ENCODE results near the gene ANKRD62. TPM values are rescaled to one million over a fixed set of nuclear protein-coding genes. Genes with fewer than 3 reads are reported as not detected.

Gene ANKRD62
- total RNA-seq, 1 experiment from 2014 or later: not detected

GRCh38 chr18:12088731-12089375 is 4.8 kb upstream of the ANKRD62 start:
- ATAC-seq: no peak
- Histone ChIP-seq H3K4me3 (ENCODE audit: low read depth in 2 of 2, low read length in 2 of 2) (no peak overlapping the region), H3K4me1 (ENCODE audit: control insufficient read depth, insufficient read depth, low read length) (no peaks in the 10 kb centered on the region), H3K27me3 (ENCODE audit: control insufficient read depth, insufficient read depth, low read length) (no peaks in the 10 kb centered on the region), H3K9me3 (ENCODE audit: control insufficient read depth, insufficient read depth, low read depth, low read length) (no peaks in the 10 kb centered on the region), H3K36me3 (ENCODE audit: control insufficient read depth, insufficient read depth, low read length) (no peaks in the 10 kb centered on the region), H3K27ac (ENCODE audit: low read length) (no peak overlapping the region)
- no peak for TF ChIP-seq SIN3A (IDR thresholded peaks at IDR 0.05; ENCODE audit: borderline replicate concordance, insufficient read depth, low read depth, low read length)
- no peak for TF ChIP-seq TCF7L2 (IDR thresholded peaks at IDR 0.05; ENCODE audit: low read depth, low read length)
- TF ChIP-seq POLR2AphosphoS5 (IDR thresholded peaks at IDR 0.05; ENCODE audit: low read depth, low read length): no peak
- TF ChIP-seq, protein P1, sequence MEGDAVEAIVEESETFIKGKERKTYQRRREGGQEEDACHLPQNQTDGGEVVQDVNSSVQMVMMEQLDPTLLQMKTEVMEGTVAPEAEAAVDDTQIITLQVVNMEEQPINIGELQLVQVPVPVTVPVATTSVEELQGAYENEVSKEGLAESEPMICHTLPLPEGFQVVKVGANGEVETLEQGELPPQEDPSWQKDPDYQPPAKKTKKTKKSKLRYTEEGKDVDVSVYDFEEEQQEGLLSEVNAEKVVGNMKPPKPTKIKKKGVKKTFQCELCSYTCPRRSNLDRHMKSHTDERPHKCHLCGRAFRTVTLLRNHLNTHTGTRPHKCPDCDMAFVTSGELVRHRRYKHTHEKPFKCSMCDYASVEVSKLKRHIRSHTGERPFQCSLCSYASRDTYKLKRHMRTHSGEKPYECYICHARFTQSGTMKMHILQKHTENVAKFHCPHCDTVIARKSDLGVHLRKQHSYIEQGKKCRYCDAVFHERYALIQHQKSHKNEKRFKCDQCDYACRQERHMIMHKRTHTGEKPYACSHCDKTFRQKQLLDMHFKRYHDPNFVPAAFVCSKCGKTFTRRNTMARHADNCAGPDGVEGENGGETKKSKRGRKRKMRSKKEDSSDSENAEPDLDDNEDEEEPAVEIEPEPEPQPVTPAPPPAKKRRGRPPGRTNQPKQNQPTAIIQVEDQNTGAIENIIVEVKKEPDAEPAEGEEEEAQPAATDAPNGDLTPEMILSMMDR (IDR thresholded peaks at IDR 0.05): no peak
- TF ChIP-seq, protein P2, sequence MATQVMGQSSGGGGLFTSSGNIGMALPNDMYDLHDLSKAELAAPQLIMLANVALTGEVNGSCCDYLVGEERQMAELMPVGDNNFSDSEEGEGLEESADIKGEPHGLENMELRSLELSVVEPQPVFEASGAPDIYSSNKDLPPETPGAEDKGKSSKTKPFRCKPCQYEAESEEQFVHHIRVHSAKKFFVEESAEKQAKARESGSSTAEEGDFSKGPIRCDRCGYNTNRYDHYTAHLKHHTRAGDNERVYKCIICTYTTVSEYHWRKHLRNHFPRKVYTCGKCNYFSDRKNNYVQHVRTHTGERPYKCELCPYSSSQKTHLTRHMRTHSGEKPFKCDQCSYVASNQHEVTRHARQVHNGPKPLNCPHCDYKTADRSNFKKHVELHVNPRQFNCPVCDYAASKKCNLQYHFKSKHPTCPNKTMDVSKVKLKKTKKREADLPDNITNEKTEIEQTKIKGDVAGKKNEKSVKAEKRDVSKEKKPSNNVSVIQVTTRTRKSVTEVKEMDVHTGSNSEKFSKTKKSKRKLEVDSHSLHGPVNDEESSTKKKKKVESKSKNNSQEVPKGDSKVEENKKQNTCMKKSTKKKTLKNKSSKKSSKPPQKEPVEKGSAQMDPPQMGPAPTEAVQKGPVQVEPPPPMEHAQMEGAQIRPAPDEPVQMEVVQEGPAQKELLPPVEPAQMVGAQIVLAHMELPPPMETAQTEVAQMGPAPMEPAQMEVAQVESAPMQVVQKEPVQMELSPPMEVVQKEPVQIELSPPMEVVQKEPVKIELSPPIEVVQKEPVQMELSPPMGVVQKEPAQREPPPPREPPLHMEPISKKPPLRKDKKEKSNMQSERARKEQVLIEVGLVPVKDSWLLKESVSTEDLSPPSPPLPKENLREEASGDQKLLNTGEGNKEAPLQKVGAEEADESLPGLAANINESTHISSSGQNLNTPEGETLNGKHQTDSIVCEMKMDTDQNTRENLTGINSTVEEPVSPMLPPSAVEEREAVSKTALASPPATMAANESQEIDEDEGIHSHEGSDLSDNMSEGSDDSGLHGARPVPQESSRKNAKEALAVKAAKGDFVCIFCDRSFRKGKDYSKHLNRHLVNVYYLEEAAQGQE (IDR thresholded peaks at IDR 0.05; ENCODE audit: insufficient read depth in 1 of 2, low read depth in 2 of 2, low read length in 1 of 2): no peak
- ChIA-PET CTCF (no interaction called here), POLR2A (no interaction called here)
- intact Hi-C loops (cut with micrococcal nuclease; ENCODE audit: unreplicated experiment): no loop called here
- in situ Hi-C loops (cut with HindIII; ENCODE audit: low pct_unique_long_range_greater_than_20kb, low sequenced_read_pairs): no loop called here
- BruUV-seq (replicated peaks): no TSS peak
- DNase-seq (ENCODE audit: low read depth, low spot score): no peak

- BruUV-seq (replicated peaks): no TSS peak
- ChIA-PET POLR2A (no interaction called here), CTCF (interaction anchor here (0.7 to 1.0 kb wide), 3 partner anchors 52 to 649 kb away, joined by 3 to 6 read pairs (median 5); no protein-coding TSS in a partner anchor)
These were observed 2.0 kb upstream of the ANKRD62 start for GRCh38 chr18:12091538-12092141.

More at GRCh38 chr18:12091538-12092141, 2.0 kb upstream of the ANKRD62 start:
- H3K27ac ChIP-seq (ENCODE audit: low read length): no peak overlapping the region
- in situ Hi-C loops (cut with HindIII; ENCODE audit: low pct_unique_long_range_greater_than_20kb, low sequenced_read_pairs) (no loop called here), intact Hi-C loops (cut with micrococcal nuclease; ENCODE audit: unreplicated experiment) (loop anchor here (1.0 kb wide), 1 partner anchor 146 kb away; no protein-coding TSS in a partner anchor)
- ATAC-seq: no peak
- no peak overlapping the region for H3K4me3 ChIP-seq (ENCODE audit: low read depth in 2 of 2, low read length in 2 of 2)
- no peaks in the 10 kb centered on the region for H3K4me1 ChIP-seq (ENCODE audit: control insufficient read depth, insufficient read depth, low read length)
- H3K9me3 ChIP-seq (ENCODE audit: control insufficient read depth, insufficient read depth, low read depth, low read length): no peaks in the 10 kb centered on the region
- H3K36me3 ChIP-seq (ENCODE audit: control insufficient read depth, insufficient read depth, low read length): no peaks in the 10 kb centered on the region
- TF ChIP-seq TCF7L2 (IDR thresholded peaks at IDR 0.05; ENCODE audit: low read depth, low read length) (no peak), SIN3A (IDR thresholded peaks at IDR 0.05; ENCODE audit: borderline replicate concordance, insufficient read depth, low read depth, low read length) (no peak)
- DNase-seq (ENCODE audit: low read depth, low spot score): no peak
- no peaks in the 10 kb centered on the region for H3K27me3 ChIP-seq (ENCODE audit: control insufficient read depth, insufficient read depth, low read length)

Measured in Panc1 (cell line).